AG09309 (cell line): ENCODE results near the gene MALSU1.
A peak's percentile ranks its signal among the peaks of the same experiment; 100 is the strongest.

Experiments used
- DNase-seq: peaks from one replicate; pipeline ENCODE4 v3.0.0-alpha.2; 2010; ENCODE audit warnings: low read depth
- H3K4me3 ChIP-seq: 2 replicates; pipeline ENCODE4 v1.5.1; 2011; ENCODE audit warnings: mild to moderate bottlenecking, low read depth, low read length, moderate library complexity; ENCODE audit not compliant: control insufficient read depth
- TF ChIP-seq, protein P1 (sequence below): IDR thresholded peaks from 2 replicates; pipeline ENCODE4 v1.5.1; 2011; ENCODE audit warnings: mild to moderate bottlenecking, low read depth, low read length, inconsistent platforms; ENCODE audit not compliant: insufficient read depth, control insufficient read depth; ENCODE audit errors: missing control alignments

Gene MALSU1

DNA sequence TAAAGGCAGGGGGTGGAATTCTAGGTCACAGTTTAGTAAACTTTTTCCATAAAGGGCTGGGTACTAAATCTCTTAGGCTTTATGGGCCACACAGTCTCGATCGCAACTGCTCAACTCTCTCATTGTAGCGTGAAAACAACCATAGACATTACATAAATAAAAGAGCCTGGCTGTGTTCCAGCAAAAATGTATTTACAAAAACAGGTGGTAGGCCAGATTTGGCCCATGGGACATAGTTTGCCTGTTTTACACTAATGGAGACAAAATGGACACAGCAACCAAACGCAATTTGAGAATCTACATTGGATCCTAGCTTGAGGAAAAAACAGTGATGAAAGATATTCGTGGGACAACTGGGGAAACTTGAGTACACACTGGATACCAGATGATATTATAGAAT lies 23.2 kb upstream of the MALSU1 start:
- no peak overlapping the region for H3K4me3 ChIP-seq
- TF ChIP-seq, protein P1, sequence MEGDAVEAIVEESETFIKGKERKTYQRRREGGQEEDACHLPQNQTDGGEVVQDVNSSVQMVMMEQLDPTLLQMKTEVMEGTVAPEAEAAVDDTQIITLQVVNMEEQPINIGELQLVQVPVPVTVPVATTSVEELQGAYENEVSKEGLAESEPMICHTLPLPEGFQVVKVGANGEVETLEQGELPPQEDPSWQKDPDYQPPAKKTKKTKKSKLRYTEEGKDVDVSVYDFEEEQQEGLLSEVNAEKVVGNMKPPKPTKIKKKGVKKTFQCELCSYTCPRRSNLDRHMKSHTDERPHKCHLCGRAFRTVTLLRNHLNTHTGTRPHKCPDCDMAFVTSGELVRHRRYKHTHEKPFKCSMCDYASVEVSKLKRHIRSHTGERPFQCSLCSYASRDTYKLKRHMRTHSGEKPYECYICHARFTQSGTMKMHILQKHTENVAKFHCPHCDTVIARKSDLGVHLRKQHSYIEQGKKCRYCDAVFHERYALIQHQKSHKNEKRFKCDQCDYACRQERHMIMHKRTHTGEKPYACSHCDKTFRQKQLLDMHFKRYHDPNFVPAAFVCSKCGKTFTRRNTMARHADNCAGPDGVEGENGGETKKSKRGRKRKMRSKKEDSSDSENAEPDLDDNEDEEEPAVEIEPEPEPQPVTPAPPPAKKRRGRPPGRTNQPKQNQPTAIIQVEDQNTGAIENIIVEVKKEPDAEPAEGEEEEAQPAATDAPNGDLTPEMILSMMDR, result no peak
- DNase-seq, result no peak

DNA sequence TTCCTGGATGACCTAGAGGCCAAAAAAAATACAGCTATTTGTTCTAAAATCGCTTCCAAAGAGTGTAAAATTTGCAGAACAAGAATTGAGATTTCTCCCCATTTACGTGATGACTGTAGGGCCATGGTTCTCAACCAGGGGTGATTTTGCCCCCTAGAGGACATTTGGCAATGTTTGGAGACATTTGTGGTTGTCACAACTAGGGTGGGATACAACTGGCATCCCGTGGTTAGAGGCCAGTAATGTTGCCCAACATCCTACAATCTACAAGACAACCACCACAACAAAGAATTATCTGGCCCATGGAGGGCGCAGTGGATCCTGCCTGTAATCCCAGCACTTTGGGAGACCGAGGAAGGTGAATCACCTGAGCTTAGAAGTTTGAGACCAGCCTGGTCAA lies 22.8 kb upstream of the MALSU1 start:
- H3K4me3 ChIP-seq, result no peak overlapping the region
- no peak for DNase-seq
- TF ChIP-seq, protein P1, result no peak

DNA sequence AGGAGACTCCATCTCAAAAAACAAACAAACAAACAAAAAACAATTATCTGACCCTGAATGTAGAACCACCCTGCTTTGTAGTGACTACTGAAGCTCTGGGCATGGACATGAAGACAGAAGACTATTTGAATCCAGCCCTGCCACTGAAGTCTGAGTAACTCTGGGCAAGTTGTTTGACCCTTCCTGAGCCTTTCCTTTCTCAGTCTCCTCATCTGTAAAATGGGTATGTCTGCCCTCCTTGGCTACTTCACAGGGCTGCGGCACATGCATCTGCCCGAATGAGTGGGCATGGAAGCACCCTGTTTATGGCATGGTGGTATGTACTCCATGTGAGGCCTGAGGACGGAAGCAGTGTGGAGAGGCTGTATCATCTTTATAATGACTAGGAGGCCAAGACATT lies 22.2 kb upstream of the MALSU1 start:
- no peak for DNase-seq
- TF ChIP-seq, protein P1, result no peak
- no peak overlapping the region for H3K4me3 ChIP-seq

DNA sequence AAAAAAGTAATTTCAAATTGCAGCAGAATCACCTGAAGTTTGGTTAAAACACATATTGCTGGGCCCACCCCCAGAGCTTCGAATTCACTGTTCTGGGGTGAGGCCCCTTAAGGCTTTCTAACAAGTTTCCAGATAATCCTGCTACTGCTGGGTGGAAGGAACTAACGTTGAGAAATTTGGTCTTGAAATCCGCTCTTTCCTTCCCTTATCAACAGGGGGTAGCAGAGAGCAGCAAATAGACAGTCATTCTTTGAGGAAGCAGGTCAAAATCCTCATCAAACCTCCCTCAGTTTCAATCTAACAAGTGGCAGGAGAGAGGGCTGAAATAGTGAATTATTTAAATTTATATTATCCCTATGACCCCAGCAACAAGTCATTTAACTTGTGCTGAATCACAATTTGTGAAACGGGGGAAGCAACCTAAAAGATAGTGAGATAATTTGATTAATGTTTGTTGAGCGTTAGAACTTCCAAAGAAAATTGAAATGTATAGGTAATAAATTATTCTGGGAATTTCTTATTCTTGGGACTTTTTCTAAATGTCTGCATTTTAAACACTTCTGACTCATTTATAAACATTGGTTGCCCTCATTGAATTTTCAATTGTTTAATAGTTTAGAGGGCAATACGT lies 21.7 kb upstream of the MALSU1 start:
- H3K4me3 ChIP-seq, result no peak overlapping the region
- TF ChIP-seq, protein P1, result peak; percentile 85
- no peak for DNase-seq

DNA sequence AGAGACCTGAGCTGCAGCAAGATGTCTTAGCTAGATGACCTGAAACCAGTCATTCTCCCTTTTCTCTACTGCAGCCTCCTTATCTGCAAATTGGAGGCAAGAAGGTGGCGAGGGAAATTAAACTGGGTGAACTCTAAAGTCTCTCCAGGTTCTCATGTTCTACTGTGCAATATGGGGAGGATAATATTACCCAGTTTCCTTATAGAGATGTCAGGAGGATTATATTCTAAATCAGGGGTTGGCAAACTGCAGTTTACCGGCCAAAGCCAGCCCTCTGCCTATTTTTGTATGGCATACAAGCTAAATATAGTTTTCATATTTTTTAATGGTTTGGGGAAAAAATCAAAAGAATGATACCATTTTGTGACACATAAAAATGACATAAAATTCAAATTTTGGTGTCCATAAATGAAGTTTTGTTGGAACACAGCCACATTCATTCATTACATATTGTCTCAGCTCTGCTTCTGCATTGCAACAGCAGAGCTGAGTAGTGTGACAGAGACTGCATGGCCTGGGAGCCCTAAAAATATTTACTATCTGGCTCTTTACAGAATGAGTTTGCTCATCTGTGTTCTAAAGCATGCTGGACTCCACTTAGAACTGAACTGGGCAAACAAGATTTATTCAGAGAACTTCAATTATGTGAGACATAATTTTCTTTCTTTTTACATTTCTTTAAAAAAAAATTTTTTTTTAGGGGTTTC lies 19.2 kb upstream of the MALSU1 start:
- no peak overlapping the region for H3K4me3 ChIP-seq
- DNase-seq, result no peak
- TF ChIP-seq, protein P1, result no peak

DNA sequence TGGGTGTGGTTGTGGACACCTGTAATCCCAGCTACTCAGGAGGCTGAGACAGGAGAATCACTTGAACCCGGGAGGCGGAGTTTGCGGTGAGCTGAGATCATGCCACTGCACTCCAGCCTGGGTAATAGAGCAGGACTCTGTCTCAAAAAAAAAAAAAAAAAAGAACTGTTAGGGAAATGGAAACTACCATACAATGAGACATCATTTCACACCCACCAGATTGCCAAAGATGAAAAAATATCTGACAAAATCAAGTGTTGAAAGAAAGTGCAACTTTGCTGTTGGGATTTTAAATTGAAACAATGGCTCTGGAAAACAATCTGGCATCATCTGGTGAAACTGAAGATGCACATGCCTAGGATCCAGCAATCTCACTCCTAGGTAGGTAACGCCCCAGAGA lies 16.1 kb upstream of the MALSU1 start:
- TF ChIP-seq, protein P1, result no peak

More for the DNA sequence above, 16.1 kb upstream of the MALSU1 start:
- DNase-seq, result no peak
- no peak overlapping the region for H3K4me3 ChIP-seq
